ENCODE results near the gene MMP2. TPM values are rescaled to one million over a fixed set of nuclear protein-coding genes. Genes with fewer than 3 reads are reported as not detected.

Gene MMP2
- polyA plus RNA-seq, 1 donor = 87.5 TPM

GRCh38 chr16:55467898-55468297 lies 11.1 kb upstream of the MMP2 start:
- WGBS (ENCODE audit: insufficient coverage, low lambda C conversion rate) = no CpG with 5 or more reads among the region's 3 CpGs
- Histone ChIP-seq H3K9me3 (ENCODE audit: control insufficient read depth, low read depth, low read length) (no peaks in the 10 kb centered on the region), H3K4me3 (ENCODE audit: low read length) (no peak overlapping the region), H3K27ac (ENCODE audit: low read length) (no peak overlapping the region), H3K27me3 (ENCODE audit: control insufficient read depth, insufficient read depth, low read length) (peaks cover 4% of the 10 kb centered on the region), H3K36me3 (ENCODE audit: control insufficient read depth, insufficient read depth, low read length) (no peaks in the 10 kb centered on the region), H3K4me1 (ENCODE audit: control insufficient read depth, insufficient read depth, low read length) (no peaks in the 10 kb centered on the region)
- no peak for DNase-seq

- no peaks in the 10 kb centered on the region for H3K36me3 ChIP-seq (ENCODE audit: control insufficient read depth, insufficient read depth, low read length)
- WGBS (ENCODE audit: insufficient coverage, low lambda C conversion rate) = 100% methylated on average over 2 of the region's 7 CpGs
- H3K9me3 ChIP-seq (ENCODE audit: control insufficient read depth, low read depth, low read length) = no peaks in the 10 kb centered on the region
- no peaks in the 10 kb centered on the region for H3K4me1 ChIP-seq (ENCODE audit: control insufficient read depth, insufficient read depth, low read length)
- DNase-seq = no peak
- no peak overlapping the region for H3K27ac ChIP-seq (ENCODE audit: low read length)
- peaks cover 4% of the 10 kb centered on the region for H3K27me3 ChIP-seq (ENCODE audit: control insufficient read depth, insufficient read depth, low read length)
- H3K4me3 ChIP-seq (ENCODE audit: low read length) = no peak overlapping the region
Measured at GRCh38 chr16:55468352-55468990, 10.5 kb upstream of the MMP2 start.

GRCh38 chr16:55469821-55470532 lies 9.0 kb upstream of the MMP2 start:
- H3K36me3 ChIP-seq (ENCODE audit: control insufficient read depth, insufficient read depth, low read length) = no peaks in the 10 kb centered on the region
- H3K4me1 ChIP-seq (ENCODE audit: control insufficient read depth, insufficient read depth, low read length) = no peaks in the 10 kb centered on the region
- no peak overlapping the region for H3K4me3 ChIP-seq (ENCODE audit: low read length)
- H3K9me3 ChIP-seq (ENCODE audit: control insufficient read depth, low read depth, low read length) = no peaks in the 10 kb centered on the region
- H3K27ac ChIP-seq (ENCODE audit: low read length) = no peak overlapping the region
- WGBS (ENCODE audit: insufficient coverage, low lambda C conversion rate) = no CpG with 5 or more reads among the region's 9 CpGs
- no peak for DNase-seq
- peaks cover 4% of the 10 kb centered on the region for H3K27me3 ChIP-seq (ENCODE audit: control insufficient read depth, insufficient read depth, low read length)

- no peak for DNase-seq
Measured at GRCh38 chr16:55470533-55471371, 8.2 kb upstream of the MMP2 start.

GRCh38 chr16:55471448-55472097 lies 7.4 kb upstream of the MMP2 start:
- no peak overlapping the region for H3K27ac ChIP-seq (ENCODE audit: low read length)
- no peaks in the 10 kb centered on the region for H3K4me1 ChIP-seq (ENCODE audit: control insufficient read depth, insufficient read depth, low read length)
- H3K9me3 ChIP-seq (ENCODE audit: control insufficient read depth, low read depth, low read length) = no peaks in the 10 kb centered on the region
- WGBS (ENCODE audit: insufficient coverage, low lambda C conversion rate) = 67% methylated on average over 1 of the region's 4 CpGs
- no peak overlapping the region for H3K4me3 ChIP-seq (ENCODE audit: low read length)
- H3K27me3 ChIP-seq (ENCODE audit: control insufficient read depth, insufficient read depth, low read length) = peaks cover 4% of the 10 kb centered on the region
- DNase-seq = no peak
- H3K36me3 ChIP-seq (ENCODE audit: control insufficient read depth, insufficient read depth, low read length) = no peaks in the 10 kb centered on the region

More at GRCh38 chr16:55470533-55471371, 8.2 kb upstream of the MMP2 start:
- Histone ChIP-seq H3K27me3 (ENCODE audit: control insufficient read depth, insufficient read depth, low read length) (peaks cover 4% of the 10 kb centered on the region), H3K27ac (ENCODE audit: low read length) (no peak overlapping the region), H3K4me3 (ENCODE audit: low read length) (no peak overlapping the region), H3K36me3 (ENCODE audit: control insufficient read depth, insufficient read depth, low read length) (no peaks in the 10 kb centered on the region), H3K4me1 (ENCODE audit: control insufficient read depth, insufficient read depth, low read length) (no peaks in the 10 kb centered on the region), H3K9me3 (ENCODE audit: control insufficient read depth, low read depth, low read length) (no peaks in the 10 kb centered on the region)
- no CpG with 5 or more reads among the region's 7 CpGs for WGBS (ENCODE audit: insufficient coverage, low lambda C conversion rate)

GRCh38 chr16:55473587-55473986 lies 5.4 kb upstream of the MMP2 start:
- no peaks in the 10 kb centered on the region for H3K36me3 ChIP-seq (ENCODE audit: control insufficient read depth, insufficient read depth, low read length)
- no peaks in the 10 kb centered on the region for H3K9me3 ChIP-seq (ENCODE audit: control insufficient read depth, low read depth, low read length)
- H3K4me3 ChIP-seq (ENCODE audit: low read length) = no peak overlapping the region
- 90% methylated on average over 2 of the region's 2 CpGs for WGBS (ENCODE audit: insufficient coverage, low lambda C conversion rate)
- peaks cover 15% of the 10 kb centered on the region for H3K27me3 ChIP-seq (ENCODE audit: control insufficient read depth, insufficient read depth, low read length)
- no peak for DNase-seq
- no peaks in the 10 kb centered on the region for H3K4me1 ChIP-seq (ENCODE audit: control insufficient read depth, insufficient read depth, low read length)
- H3K27ac ChIP-seq (ENCODE audit: low read length) = no peak overlapping the region

GRCh38 chr16:55474821-55475220 lies 4.2 kb upstream of the MMP2 start:
- Histone ChIP-seq H3K27me3 (ENCODE audit: control insufficient read depth, insufficient read depth, low read length) (peaks cover 22% of the 10 kb centered on the region), H3K36me3 (ENCODE audit: control insufficient read depth, insufficient read depth, low read length) (no peaks in the 10 kb centered on the region), H3K4me1 (ENCODE audit: control insufficient read depth, insufficient read depth, low read length) (no peaks in the 10 kb centered on the region), H3K9me3 (ENCODE audit: control insufficient read depth, low read depth, low read length) (no peaks in the 10 kb centered on the region), H3K4me3 (ENCODE audit: low read length) (no peak overlapping the region), H3K27ac (ENCODE audit: low read length) (no peak overlapping the region)
- DNase-seq = no peak
- WGBS (ENCODE audit: insufficient coverage, low lambda C conversion rate) = no CpG with 5 or more reads among the region's 3 CpGs

- no peaks in the 10 kb centered on the region for H3K4me1 ChIP-seq (ENCODE audit: control insufficient read depth, insufficient read depth, low read length)
- H3K4me3 ChIP-seq (ENCODE audit: low read length) = no peak overlapping the region
- H3K27me3 ChIP-seq (ENCODE audit: control insufficient read depth, insufficient read depth, low read length) = peaks cover 32% of the 10 kb centered on the region
- H3K9me3 ChIP-seq (ENCODE audit: control insufficient read depth, low read depth, low read length) = no peaks in the 10 kb centered on the region
- WGBS (ENCODE audit: insufficient coverage, low lambda C conversion rate) = no CpG with 5 or more reads among the region's 5 CpGs
- H3K27ac ChIP-seq (ENCODE audit: low read length) = no peak overlapping the region
- no peaks in the 10 kb centered on the region for H3K36me3 ChIP-seq (ENCODE audit: control insufficient read depth, insufficient read depth, low read length)
- no peak for DNase-seq
Measured at GRCh38 chr16:55475919-55476318, 3.1 kb upstream of the MMP2 start.

- DNase-seq = no peak
- no peak overlapping the region for H3K4me3 ChIP-seq (ENCODE audit: low read length)
- no CpG with 5 or more reads among the region's 6 CpGs for WGBS (ENCODE audit: insufficient coverage, low lambda C conversion rate)
- no peaks in the 10 kb centered on the region for H3K9me3 ChIP-seq (ENCODE audit: control insufficient read depth, low read depth, low read length)
- no peaks in the 10 kb centered on the region for H3K36me3 ChIP-seq (ENCODE audit: control insufficient read depth, insufficient read depth, low read length)
- peaks cover 36% of the 10 kb centered on the region for H3K27me3 ChIP-seq (ENCODE audit: control insufficient read depth, insufficient read depth, low read length)
- H3K27ac ChIP-seq (ENCODE audit: low read length) = no peak overlapping the region
- no peaks in the 10 kb centered on the region for H3K4me1 ChIP-seq (ENCODE audit: control insufficient read depth, insufficient read depth, low read length)
Measured at GRCh38 chr16:55476625-55477533, 2.1 kb upstream of the MMP2 start.

Data from large intestine (tissue), 3 donors.